Measurements from ENCODE around the gene KLHL21. TPM values are rescaled to one million over a fixed set of nuclear protein-coding genes. Genes with fewer than 3 reads are reported as not detected.
A peak's percentile ranks its signal among the peaks of the same experiment; 100 is the strongest.

Gene KLHL21
- total RNA-seq (2021; ENCODE audit: unreplicated experiment) (35.9 TPM), Bru-seq, nascent RNA (percentile 61 among the genes with signal in this experiment), BruChase-seq, experiment 1, labeled RNA remaining after a 2-hour chase (percentile 79 among the genes with signal in this experiment), BruChase-seq, experiment 2, labeled RNA remaining after a 6-hour chase (percentile 72 among the genes with signal in this experiment)
- polyA plus RNA-seq (2012; ENCODE audit: insufficient read length) = 43.9 TPM
- long read RNA-seq, full-length matches to known transcripts = 44 of 88 reads
- long read RNA-seq, partial matches to known transcripts = 3 of 88 reads
- long read RNA-seq, other reads (novel, unspliced or antisense) = 41 of 88 reads

DNA sequence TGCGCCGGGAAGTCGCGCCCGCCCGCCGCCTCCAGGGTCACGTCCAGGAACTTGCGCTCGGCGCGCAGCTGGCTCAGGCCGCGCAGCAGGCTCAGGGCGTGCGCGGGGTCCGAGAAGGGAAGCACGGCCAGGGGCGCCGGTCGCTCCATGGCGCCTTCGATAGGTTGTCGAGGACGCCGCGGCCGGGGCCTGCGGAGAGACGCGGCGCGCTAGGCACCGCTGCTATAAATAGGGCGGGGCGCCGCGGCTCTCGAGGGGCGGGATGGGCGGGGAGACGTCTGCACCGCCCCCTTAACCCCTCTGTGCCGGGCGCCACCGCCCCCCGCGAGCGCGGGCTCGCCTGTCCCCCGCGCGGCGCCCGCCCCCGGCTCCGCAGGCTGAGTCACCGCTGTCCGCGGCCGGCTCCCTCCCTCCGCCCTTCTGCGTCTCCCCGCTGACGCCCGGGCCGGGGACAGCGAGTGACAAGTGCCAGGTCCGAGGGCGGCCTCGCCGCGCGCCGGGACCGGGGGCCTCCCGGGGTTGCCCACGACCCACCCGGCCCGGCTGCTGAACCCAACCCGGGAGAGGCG is at the start of gene KLHL21:
KLHL21 (minus strand) TSS at position 201 of the 569 bp plus-strand sequence; CDS start at position 149, 52 bp downstream.
- in situ Hi-C loops (cut with HindIII; ENCODE audit: low pct_unique_long_range_greater_than_20kb, low sequenced_read_pairs) (no loop called here), intact Hi-C loops (cut with micrococcal nuclease; ENCODE audit: unreplicated experiment) (no loop called here)
- ChIA-PET POLR2A (interaction anchor here (0.6 to 0.7 kb wide), 2 partner anchors 21 to 159 kb away, joined by 3 to 6 read pairs; no protein-coding TSS in a partner anchor), CTCF (no interaction called here)
- DNase-seq (ENCODE audit: low read depth, low spot score) (no peak), ATAC-seq (peak; percentile 85)
- TF ChIP-seq SIN3A (IDR thresholded peaks at IDR 0.05; ENCODE audit: borderline replicate concordance, insufficient read depth, low read depth, low read length) = peak; percentile 90; the same call in 1 of the 2 replicates
- TF ChIP-seq POLR2AphosphoS5 (IDR thresholded peaks at IDR 0.05; ENCODE audit: low read depth, low read length) = peak; percentile 93
- TF ChIP-seq REST (IDR thresholded peaks at IDR 0.05; ENCODE audit: insufficient read depth in 1 of 2, low read depth in 2 of 2, low read length in 1 of 2) = no peak
- no peak for TF ChIP-seq CTCF (IDR thresholded peaks at IDR 0.05)
- no peak for TF ChIP-seq TCF7L2 (IDR thresholded peaks at IDR 0.05; ENCODE audit: low read depth, low read length)
- H3K27ac ChIP-seq (ENCODE audit: low read length) = peak within 1 kb of the TSS; percentile 97
- H3K4me3 ChIP-seq (ENCODE audit: low read depth in 2 of 2, low read length in 2 of 2) = peak within 1 kb of the TSS; percentile 61 to 96
- H3K9me3 ChIP-seq (ENCODE audit: control insufficient read depth, insufficient read depth, low read depth, low read length) = no peaks in the 10 kb centered on the region
- no peaks in the 10 kb centered on the region; the same call in 1 of the 2 replicates for H3K36me3 ChIP-seq (ENCODE audit: control insufficient read depth, insufficient read depth, low read length)
- no peaks in the 10 kb centered on the region for H3K27me3 ChIP-seq (ENCODE audit: control insufficient read depth, insufficient read depth, low read length)
- H3K4me1 ChIP-seq (ENCODE audit: control insufficient read depth, insufficient read depth, low read length) = peaks cover 19% of the 10 kb centered on the region
- no TSS peak for BruUV-seq (replicated peaks)

GRCh38 chr1:6651909-6652308 is 49.2 kb upstream of the KLHL21 start:
- ChIA-PET CTCF (no interaction called here), POLR2A (no interaction called here)
- in situ Hi-C loops (cut with HindIII; ENCODE audit: low pct_unique_long_range_greater_than_20kb, low sequenced_read_pairs) (no loop called here), intact Hi-C loops (cut with micrococcal nuclease; ENCODE audit: unreplicated experiment) (no loop called here)
- no peak overlapping the region for H3K4me3 ChIP-seq (ENCODE audit: low read depth in 2 of 2, low read length in 2 of 2)
- H3K4me1 ChIP-seq (ENCODE audit: control insufficient read depth, insufficient read depth, low read length) = no peaks in the 10 kb centered on the region
- no peak for DNase-seq (ENCODE audit: low read depth, low spot score)
- H3K36me3 ChIP-seq (ENCODE audit: control insufficient read depth, insufficient read depth, low read length) = peaks cover 10% of the 10 kb centered on the region
- ATAC-seq = no peak
- BruUV-seq (replicated peaks) = no TSS peak
- no peaks in the 10 kb centered on the region for H3K27me3 ChIP-seq (ENCODE audit: control insufficient read depth, insufficient read depth, low read length)
- TF ChIP-seq CTCF (IDR thresholded peaks at IDR 0.05) = no peak
- no peak for TF ChIP-seq POLR2AphosphoS5 (IDR thresholded peaks at IDR 0.05; ENCODE audit: low read depth, low read length)
- no peak for TF ChIP-seq TCF7L2 (IDR thresholded peaks at IDR 0.05; ENCODE audit: low read depth, low read length)
- no peak for TF ChIP-seq SIN3A (IDR thresholded peaks at IDR 0.05; ENCODE audit: borderline replicate concordance, insufficient read depth, low read depth, low read length)
- no peak for TF ChIP-seq REST (IDR thresholded peaks at IDR 0.05; ENCODE audit: insufficient read depth in 1 of 2, low read depth in 2 of 2, low read length in 1 of 2)
- no peaks in the 10 kb centered on the region for H3K9me3 ChIP-seq (ENCODE audit: control insufficient read depth, insufficient read depth, low read depth, low read length)
- no peak overlapping the region for H3K27ac ChIP-seq (ENCODE audit: low read length)

Measured in Panc1 (cell line).